ENCODE measurements around the gene YTHDC2. TPM values are rescaled to one million over a fixed set of nuclear protein-coding genes. Genes with fewer than 3 reads are reported as not detected.

The YTHDC2 gene
- total and polyA plus RNA-seq, 2 of the 13 experiments (the other 11 are each of a cell fraction or from before 2014, with no cell fraction given), result 6.7 to 17.8 TPM

DNA sequence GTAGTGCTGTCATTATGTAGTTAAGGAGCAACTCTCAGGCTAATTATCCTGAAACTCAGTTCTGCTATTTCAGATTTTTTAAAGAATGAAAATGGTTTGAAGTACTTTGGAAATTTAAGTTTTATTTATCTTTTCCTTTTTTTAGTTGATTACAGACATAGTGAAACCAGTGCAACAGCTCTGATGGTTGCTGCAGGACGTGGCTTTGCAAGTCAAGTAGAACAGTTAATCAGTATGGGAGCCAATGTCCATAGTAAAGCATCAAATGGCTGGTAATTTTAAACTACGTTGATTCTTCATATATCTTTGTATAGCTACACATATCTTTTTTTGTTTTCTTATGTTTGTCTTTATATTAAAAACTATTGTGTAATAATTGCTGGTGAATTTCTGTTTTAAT, 34.9 kb downstream of the YTHDC2 start:
- no peak overlapping the region for H3K4me2 ChIP-seq (ENCODE audit: low read depth, low read length)
- H3K9ac ChIP-seq (ENCODE audit: insufficient read depth, low read depth, low read length), result no peak overlapping the region
- no peaks in the 10 kb centered on the region for H4K20me1 ChIP-seq (ENCODE audit: insufficient read depth, low read length)
- WGBS (ENCODE audit: low lambda C conversion rate), result 73% methylated on average over 2 of the region's 2 CpGs
- no peak for ATAC-seq
- H3K27me3 ChIP-seq (ENCODE audit: control insufficient read depth in 1 of 2, insufficient read depth in 2 of 2, low read length in 2 of 2), result no peaks in the 10 kb centered on the region
- in situ Hi-C loops (cut with HindIII; ENCODE audit: extremely low pct_ligation_motif_present, low pct_unique_long_range_greater_than_20kb) (no loop called here), intact Hi-C loops (cut with micrococcal nuclease; ENCODE audit: unreplicated experiment) (no loop called here)
- TF ChIP-seq HNRNPL (IDR thresholded peaks at IDR 0.05; ENCODE audit: low read depth, low read length) (no peak), JUNB (CRISPR knock-in tag; IDR thresholded peaks at IDR 0.05; ENCODE audit: borderline replicate concordance) (no peak), ZNF333 (CRISPR knock-in tag; IDR thresholded peaks at IDR 0.05; ENCODE audit: borderline replicate concordance) (no peak), CEBPZ (IDR thresholded peaks at IDR 0.05; ENCODE audit: low read length) (no peak), MTF1 (CRISPR knock-in tag; IDR thresholded peaks at IDR 0.05) (no peak), ESRRA (CRISPR knock-in tag; IDR thresholded peaks at IDR 0.05; ENCODE audit: low read depth) (no peak), HHEX (CRISPR knock-in tag; IDR thresholded peaks at IDR 0.05) (no peak), CAMTA2 (CRISPR knock-in tag; IDR thresholded peaks at IDR 0.05; ENCODE audit: borderline replicate concordance) (no peak), ZBTB7A (CRISPR knock-in tag; IDR thresholded peaks at IDR 0.05) (no peak), ZNF383 (CRISPR knock-in tag; IDR thresholded peaks at IDR 0.05; ENCODE audit: borderline replicate concordance) (no peak)
- no peak for DNase-seq (ENCODE audit: low spot score)
- no peaks in the 10 kb centered on the region for H3K9me3 ChIP-seq (ENCODE audit: low read length)
- H3K4me3 ChIP-seq (replicated peaks in 1 of 3; ENCODE audit: insufficient read depth in 1 of 3, low read depth in 2 of 3, low read length in 3 of 3), result no peak overlapping the region
- H3K4me1 ChIP-seq (ENCODE audit: insufficient read depth, low read length), result no peaks in the 10 kb centered on the region
- CTCF ChIA-PET (ENCODE audit: low intra/inter-chr PET ratio, low total read pairs), result no interaction called here
- H3K27ac ChIP-seq (ENCODE audit: extremely low read length, insufficient read depth, low read length), result no peak overlapping the region
- no TSS peak for BruUV-seq (replicated peaks)
- no peak for FAIRE-seq
- H3K36me3 ChIP-seq (replicated peaks in 1 of 2; ENCODE audit: control insufficient read depth in 1 of 2, insufficient read depth in 2 of 2, low read length in 2 of 2), result peaks cover 5 to 35% of the 10 kb centered on the region in 2 experiments
- no peaks in the 10 kb centered on the region for H3K79me2 ChIP-seq (ENCODE audit: insufficient read depth, low read length)
- POLR2A ChIA-PET, result no interaction called here
- H2AFZ ChIP-seq (ENCODE audit: low read length), result no peak overlapping the region

Data from HepG2 (cell line).